ENCODE measurements around the gene TMEM72. TPM values are rescaled to one million over a fixed set of nuclear protein-coding genes. Genes with fewer than 3 reads are reported as not detected.

The TMEM72 gene
- total and polyA plus RNA-seq, 2 donors (not counting 3 experiments of a cell fraction or from before 2014, with no cell fraction given) = not detected

- H4K20me1 ChIP-seq (replicated peaks; ENCODE audit: control insufficient read depth, extremely low read depth, insufficient read depth, low read length) = no peaks in the 10 kb centered on the region
- no peak overlapping the region for H2AFZ ChIP-seq (ENCODE audit: low read depth, low read length)
- no peak for TF ChIP-seq EZH2 (IDR thresholded peaks at IDR 0.05; ENCODE audit: borderline replicate concordance, low read depth, low read length, severe bottlenecking)
- TF ChIP-seq MYC (IDR thresholded peaks at IDR 0.05; ENCODE audit: low read depth, low read length) = no peak
- no peak for TF ChIP-seq FOS (IDR thresholded peaks at IDR 0.05; ENCODE audit: borderline replicate concordance, insufficient read depth, low read length)
- TF ChIP-seq MAX (IDR thresholded peaks at IDR 0.05; ENCODE audit: insufficient read depth, insufficient read length) = no peak
- no peak for TF ChIP-seq POLR2A (IDR thresholded peaks at IDR 0.05; ENCODE audit: low read depth, low read length)
- TF ChIP-seq CTCF (IDR thresholded peaks at IDR 0.05; ENCODE audit: extremely low read depth in 1 of 2, insufficient read depth in 1 of 2, low read depth in 1 of 2, low read length in 2 of 2) = no peak
- no peak for TF ChIP-seq JUN (IDR thresholded peaks at IDR 0.05; ENCODE audit: borderline replicate concordance, insufficient read depth, insufficient read length, low read depth)
- no peak for TF ChIP-seq GATA2 (IDR thresholded peaks at IDR 0.05; ENCODE audit: insufficient read depth, insufficient read length, low read depth, low read length)
- CTCF ChIA-PET = interaction anchor here (0.8 to 1.7 kb wide), 5 partner anchors 11 to 45 kb away, joined by 3 to 11 read pairs (median 7); no protein-coding TSS in a partner anchor
- peak overlapping the region; percentile 55 for H3K4me2 ChIP-seq (ENCODE audit: insufficient read depth, low read length)
- dilution Hi-C loops (cut with MboI; ENCODE audit: extremely low pct_ligation_motif_present, low sequenced_read_pairs) (no loop called here), intact Hi-C loops (cut with micrococcal nuclease) (loop anchor here (1.0 to 10.0 kb wide), 3 partner anchors 19 to 1303 kb away; no protein-coding TSS in a partner anchor)
- no peaks in the 10 kb centered on the region for H3K9me1 ChIP-seq (replicated peaks; ENCODE audit: control insufficient read depth, extremely low read depth, insufficient read depth, low read length)
- H3K9ac ChIP-seq (replicated peaks; ENCODE audit: extremely low read depth, insufficient read depth, low read length) = peak overlapping the region; percentile 70
- no peaks in the 10 kb centered on the region for H3K9me3 ChIP-seq (replicated peaks; ENCODE audit: control insufficient read depth, insufficient read depth, low read length)
- DNase-seq (ENCODE audit: low read depth, low spot score) (no peak), FAIRE-seq (no peak)
- peak overlapping the region; percentile 43 for H3K27ac ChIP-seq (ENCODE audit: insufficient read depth, low read depth, low read length)
- peaks cover 46% of the 10 kb centered on the region for H3K4me1 ChIP-seq (ENCODE audit: control insufficient read depth, extremely low read depth, insufficient read depth, low read length)
- H3K4me3 ChIP-seq (replicated peaks in 1 of 3; ENCODE audit: insufficient read depth in 1 of 3, low read depth in 1 of 3, low read length in 3 of 3) = peak overlapping the region in 2 of 3 experiments; percentile 58 to 82
- no TSS peak for BruUV-seq (replicated peaks)
- H3K27me3 ChIP-seq (ENCODE audit: control insufficient read depth in 2 of 2, insufficient read depth in 2 of 2, low read length in 2 of 2) = no peaks in the 10 kb centered on the region
- POLR2A ChIA-PET = interaction anchor here (0.7 to 2.2 kb wide), 8 partner anchors 10 to 72 kb away, joined by 3 to 48 read pairs (median 8); partner anchors contain the start of gene ZNF22
- peaks cover 0 to 11% of the 10 kb centered on the region in 2 experiments for H3K36me3 ChIP-seq (ENCODE audit: control insufficient read depth in 2 of 2, extremely low read depth in 1 of 2, insufficient read depth in 2 of 2, low read length in 2 of 2)
- H3K79me2 ChIP-seq (ENCODE audit: control insufficient read depth, insufficient read depth, low read length) = no peaks in the 10 kb centered on the region
These were observed 66.4 kb downstream of the TMEM72 start for GRCh38 chr10:44977287-44978212.
